Pancreas (tissue), 10 donors: ENCODE measurements around the gene PRKAR2B. TPM values are rescaled to one million over a fixed set of nuclear protein-coding genes. Genes with fewer than 3 reads are reported as not detected.
"Not testable (repeated sequence)": the region's sequence is repeated elsewhere in the genome, so short reads cannot be mapped to it uniquely, and the experiment has no call there.

Experiments
- ATAC-seq, 4 donors: fragments of 200-7000 bp; cut with Tn5 transposase; one replicate each; pipeline versions ENCODE4 v1.8.0 to v1.9.1; 2020; ENCODE audit warnings: mild to moderate bottlenecking in 4 of 4, moderate library complexity in 4 of 4
- DNase-seq, 6 donors: peaks; one replicate each; pipeline ENCODE4 v3.0.0-alpha.2; 2020
- FAIRE-seq: peaks from 2 replicates; lab custom pipeline; 2012; peaks lifted over from hg19 to GRCh38; lab: Jason Lieb, UNC
- H3K27ac ChIP-seq, 4 donors: fragments of 200-600 bp; sonication (generic); 1 replicate in 3 of 4; 2 replicates in 1 of 4; pipeline versions ENCODE4 v1.5.0 to v1.8.0; 2020
- H3K27me3 ChIP-seq, 4 donors: fragments of 200-600 bp; one replicate each; pipeline ENCODE4 v1.8.0; 2021
- H3K36me3 ChIP-seq, 3 donors: fragments of 200-600 bp; sonication (generic) in 1 of 3; one replicate each; pipeline versions ENCODE4 v1.5.0 to v1.8.0; 2020 to 2021
- H3K4me1 ChIP-seq, 3 donors: fragments of 200-600 bp; one replicate each; pipeline ENCODE4 v1.8.0; 2021
- H3K4me3 ChIP-seq, 4 donors: fragments of 200-600 bp; sonication (generic) in 2 of 4; one replicate each; pipeline versions ENCODE4 v1.5.0 to v1.8.0; 2020 to 2021
- H3K9me3 ChIP-seq, 4 donors: fragments of 200-600 bp; one replicate each; pipeline ENCODE4 v1.8.0; 2021
- WGBS, 2 donors: extraction: QIAGEN DNeasy Blood & Tissue Kit; methylation state at CpG; one replicate each; pipeline ENCODE4 v1.1.7; 2013; 5-methylcytosine and 5-hydroxymethylcytosine counted together
- intact Hi-C, 3 donors: fragments of 100-400 bp; cut with DNase I; formaldehyde crosslinking; loops; one replicate each; pipeline versions ENCODE4 v1.11.1 to v1.14.2; 2022
- polyA plus RNA-seq, 2 donors: library from polyadenylated mRNA; stranded (reverse); fragments of 200-250 nt; gene quantifications; one replicate each; pipeline ENCODE4 v1.2.3, GENCODE V29; 2013
- total RNA-seq, 6 donors: library from RNA; stranded (reverse); fragmentation: NEBNext Ultra II Directional in 4 of 6; extraction: Animal tissue kit (Norgen Biotek cat#: 25700) in 4 of 6; gene quantifications; one replicate each; pipeline versions ENCODE4 v1.2.1 to v1.2.4, GENCODE V29; 2021 to 2023
- TF ChIP-seq, protein P1 (sequence below), 4 donors: fragments of 200-600 bp; sonication (generic) in 3 of 4; IDR thresholded peaks; one replicate each; pipeline versions ENCODE4 v1.5.0 to v1.8.0; 2021; ENCODE audit warnings: antibody characterized with exemption in 4 of 4
- donor health status: healthy with polysubstance abuse.
- donor health status: DM: no; HTN: no; CAD: no; lungs with moderate emphysema.
- donor health status: DM: no; HTN: no; CAD: no.
- donor health status: control.
- donor health status: control.
- donor health status: Bipolar disorder and iron deficiency.
- donor health status: DM: yes; HTN: yes; CAD: no.
- donor health status: DM: no; HTN: no; CAD: no.
- donor health status: DM: no; HTN: no; CAD: no.
- donor health status: DM: yes; HTN: yes; CAD: no.

The PRKAR2B gene
- total and polyA plus RNA-seq, 8 donors = 5.8 to 9.9 (median 7.6) TPM

DNA sequence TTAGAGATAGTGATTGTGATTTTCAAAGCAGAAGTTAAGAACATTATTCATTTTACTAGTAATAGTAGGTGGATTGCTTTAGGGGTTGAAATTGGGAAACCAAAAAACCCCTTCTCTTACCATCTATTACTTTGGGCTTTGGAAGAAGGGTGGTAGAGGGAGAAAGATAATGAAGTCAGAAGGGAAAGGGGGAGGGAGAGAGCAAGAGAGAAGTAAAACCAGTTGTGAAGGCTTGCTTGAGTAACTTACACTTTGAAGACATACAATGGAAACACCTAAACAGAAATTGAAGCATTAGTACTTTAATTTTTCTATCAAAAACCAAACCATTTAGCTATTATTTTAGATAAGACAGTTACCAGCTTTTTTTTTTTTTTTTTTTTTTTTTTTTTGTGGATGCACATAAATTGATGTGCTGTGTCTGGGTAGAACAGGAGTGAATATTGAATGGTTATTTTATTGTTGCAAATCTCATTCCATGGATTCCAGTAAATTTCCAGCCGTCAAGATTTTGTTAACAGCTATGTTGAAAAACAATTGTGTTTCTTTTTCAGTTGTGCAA, 5.5 kb downstream of the PRKAR2B start:
- WGBS, 2 donors = 52 to 54% methylated on average over 1 of the region's 1 CpG
- ATAC-seq (no peak), DNase-seq (no peak), FAIRE-seq (no peak)
- Histone ChIP-seq H3K4me3 (no peak overlapping the region), H3K36me3 (no peaks in the 10 kb centered on the region), H3K27me3 (peaks cover 0 to 3% (median 0%) of the 10 kb centered on the region in 4 donors), H3K27ac (no peak overlapping the region), H3K9me3 (no peaks in the 10 kb centered on the region), H3K4me1 (peaks cover 0 to 7% (median 6%) of the 10 kb centered on the region in 3 donors)
- TF ChIP-seq, protein P1, sequence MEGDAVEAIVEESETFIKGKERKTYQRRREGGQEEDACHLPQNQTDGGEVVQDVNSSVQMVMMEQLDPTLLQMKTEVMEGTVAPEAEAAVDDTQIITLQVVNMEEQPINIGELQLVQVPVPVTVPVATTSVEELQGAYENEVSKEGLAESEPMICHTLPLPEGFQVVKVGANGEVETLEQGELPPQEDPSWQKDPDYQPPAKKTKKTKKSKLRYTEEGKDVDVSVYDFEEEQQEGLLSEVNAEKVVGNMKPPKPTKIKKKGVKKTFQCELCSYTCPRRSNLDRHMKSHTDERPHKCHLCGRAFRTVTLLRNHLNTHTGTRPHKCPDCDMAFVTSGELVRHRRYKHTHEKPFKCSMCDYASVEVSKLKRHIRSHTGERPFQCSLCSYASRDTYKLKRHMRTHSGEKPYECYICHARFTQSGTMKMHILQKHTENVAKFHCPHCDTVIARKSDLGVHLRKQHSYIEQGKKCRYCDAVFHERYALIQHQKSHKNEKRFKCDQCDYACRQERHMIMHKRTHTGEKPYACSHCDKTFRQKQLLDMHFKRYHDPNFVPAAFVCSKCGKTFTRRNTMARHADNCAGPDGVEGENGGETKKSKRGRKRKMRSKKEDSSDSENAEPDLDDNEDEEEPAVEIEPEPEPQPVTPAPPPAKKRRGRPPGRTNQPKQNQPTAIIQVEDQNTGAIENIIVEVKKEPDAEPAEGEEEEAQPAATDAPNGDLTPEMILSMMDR (IDR thresholded peaks at IDR 0.05) = no peak
- intact Hi-C loops = no loop called here

DNA sequence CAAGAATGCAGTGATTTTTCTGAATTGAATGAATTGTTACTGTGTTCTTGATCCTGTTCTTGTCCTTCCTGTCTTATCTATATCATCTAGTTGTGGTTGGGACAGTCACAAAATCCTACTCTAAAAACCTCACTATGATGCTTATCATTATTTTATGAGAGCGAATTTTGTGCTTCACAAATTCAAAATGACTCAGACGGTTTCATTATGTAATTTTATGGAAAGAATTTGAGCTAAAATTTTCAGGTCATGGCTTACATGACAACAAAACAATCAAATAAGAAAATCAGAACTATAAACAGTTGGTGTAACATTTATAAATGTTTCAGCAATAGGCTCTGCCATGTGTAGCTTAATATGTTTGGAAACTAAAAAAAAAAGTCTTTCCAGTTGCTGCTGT, 6.9 kb downstream of the PRKAR2B start:
- FAIRE-seq (peak; percentile 49), DNase-seq (no peak), ATAC-seq (no peak)
- Histone ChIP-seq H3K4me1 (no peaks in the 10 kb centered on the region), H3K4me3 (no peak overlapping the region), H3K27me3 (peaks cover 0 to 3% (median 0%) of the 10 kb centered on the region in 4 donors), H3K27ac (no peak overlapping the region), H3K36me3 (no peaks in the 10 kb centered on the region), H3K9me3 (no peaks in the 10 kb centered on the region)
- 71 to 76% methylated on average over 2 of the region's 2 CpGs for WGBS, 2 donors
- intact Hi-C loops = no loop called here
- TF ChIP-seq, protein P1 (IDR thresholded peaks at IDR 0.05) = no peak

DNA sequence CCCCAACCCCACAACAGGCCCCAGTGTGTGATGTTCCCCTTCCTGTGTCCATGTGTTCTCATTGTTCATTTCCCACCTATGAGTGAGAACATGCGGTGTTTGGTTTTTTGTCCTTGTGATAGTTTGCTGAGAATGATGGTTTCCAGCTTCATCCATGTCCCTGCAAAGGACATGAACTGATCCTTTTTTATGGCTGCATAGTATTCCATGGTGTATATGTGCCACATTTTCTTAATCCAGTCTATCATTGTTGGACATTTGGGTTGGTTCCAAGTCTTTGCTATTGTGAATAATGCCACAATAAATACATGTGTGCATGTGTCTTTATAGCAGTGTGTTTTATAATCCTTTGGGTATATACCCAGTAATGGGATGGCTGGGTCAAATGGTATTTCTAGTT, 10.5 kb downstream of the PRKAR2B start:
- intact Hi-C loops, H3K9me3 ChIP-seq, H3K36me3 ChIP-seq, H3K27me3 ChIP-seq, ATAC-seq, H3K4me1 ChIP-seq, DNase-seq, FAIRE-seq, H3K4me3 ChIP-seq, H3K27ac ChIP-seq: not testable (repeated sequence)
- WGBS, 2 donors = 86% methylated on average over 1 of the region's 1 CpG; no CpG with 5 or more reads in 1 of the 2 donors

DNA sequence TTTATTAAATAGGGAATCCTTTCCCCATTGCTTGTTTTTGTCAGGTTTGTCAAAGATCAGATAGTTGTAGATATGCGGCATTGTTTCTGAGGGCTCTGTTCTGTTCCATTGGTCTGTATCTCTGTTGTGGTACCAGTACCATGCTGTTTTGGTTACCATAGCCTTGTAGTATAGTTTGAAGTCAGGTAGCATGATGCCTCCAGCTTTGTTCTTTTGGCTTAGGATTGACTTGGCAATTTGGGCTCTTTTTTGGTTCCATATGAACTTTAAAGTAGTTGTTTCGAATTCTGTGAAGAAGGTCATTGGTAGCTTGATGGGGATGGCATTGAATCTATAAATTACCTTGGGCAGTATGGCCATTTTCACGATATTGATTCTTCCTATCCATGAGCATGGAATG, 11.6 kb downstream of the PRKAR2B start:
- 83 to 84% methylated on average over 2 to 3 of the region's 3 CpGs for WGBS, 2 donors
- H3K9me3 ChIP-seq, FAIRE-seq, H3K4me1 ChIP-seq, ATAC-seq, H3K27me3 ChIP-seq, H3K4me3 ChIP-seq, intact Hi-C loops, DNase-seq, H3K36me3 ChIP-seq, H3K27ac ChIP-seq: not testable (repeated sequence)

DNA sequence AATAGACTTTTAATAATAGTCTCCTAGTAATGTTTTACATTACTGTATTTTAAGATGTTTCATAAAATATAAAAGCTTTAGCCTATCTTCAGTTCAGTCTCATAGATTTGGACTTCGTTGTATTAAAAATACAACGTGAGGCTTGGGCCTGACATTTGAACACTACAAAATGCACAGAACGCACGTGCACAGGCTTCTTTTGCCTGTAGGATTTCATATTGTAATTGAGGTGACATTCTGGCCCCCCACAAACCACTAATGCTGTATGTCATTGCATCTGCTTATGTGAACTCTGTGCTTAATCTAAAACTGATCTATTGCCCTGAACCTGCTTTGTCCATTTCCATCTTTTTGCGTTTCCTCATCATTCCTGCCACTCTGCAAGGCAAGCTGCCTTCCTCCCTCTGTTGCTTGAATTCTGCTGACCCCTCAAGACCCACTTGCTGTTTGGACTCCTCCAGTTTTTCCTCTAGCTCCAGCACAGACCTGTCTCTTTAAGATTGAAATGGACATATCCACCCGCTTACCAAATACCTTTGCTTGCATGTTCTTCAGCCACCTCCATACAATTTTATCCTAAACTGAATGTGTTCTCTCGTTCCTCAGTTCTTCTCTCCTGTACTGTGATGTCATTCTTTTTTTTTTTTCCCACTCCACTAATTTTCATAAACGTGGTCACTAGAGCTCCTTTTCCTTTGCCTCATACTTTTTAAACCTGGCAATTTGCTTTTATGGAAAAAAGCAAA, 12.4 kb downstream of the PRKAR2B start:
- DNase-seq = no peak
- no peak for ATAC-seq
- Histone ChIP-seq H3K4me1 (no peaks in the 10 kb centered on the region), H3K27me3 (peaks cover 0 to 3% (median 0%) of the 10 kb centered on the region in 4 donors), H3K36me3 (no peaks in the 10 kb centered on the region), H3K27ac (no peak overlapping the region), H3K9me3 (no peaks in the 10 kb centered on the region), H3K4me3 (no peak overlapping the region)
- no peak for FAIRE-seq
- WGBS, 2 donors = 69% methylated on average over 8 of the region's 8 CpGs
- TF ChIP-seq, protein P1 (IDR thresholded peaks at IDR 0.05) = no peak
- intact Hi-C loops = no loop called here

DNA sequence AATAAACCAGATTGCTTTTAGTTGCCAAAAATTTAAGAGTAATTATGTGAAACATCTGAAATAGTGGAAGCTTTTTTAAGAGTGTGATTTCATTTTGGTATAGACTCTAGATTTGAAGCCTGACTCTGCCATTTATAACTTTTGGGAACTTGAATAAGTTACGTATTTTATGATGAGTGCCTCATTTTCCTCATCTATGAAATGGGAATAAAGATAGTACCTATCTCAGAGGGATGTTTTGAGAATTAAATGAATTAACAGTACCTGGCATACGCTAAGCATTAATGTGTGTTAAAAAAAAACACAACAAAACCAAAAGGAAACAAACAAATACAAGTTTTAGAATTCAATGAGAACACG, 12.9 kb downstream of the PRKAR2B start:
- TF ChIP-seq, protein P1 (IDR thresholded peaks at IDR 0.05) = no peak
- no peak overlapping the region for H3K27ac ChIP-seq
- no peak for DNase-seq
- no peaks in the 10 kb centered on the region for H3K4me1 ChIP-seq
- H3K27me3 ChIP-seq = peaks cover 0 to 3% (median 0%) of the 10 kb centered on the region in 4 donors
- intact Hi-C loops = no loop called here
- H3K4me3 ChIP-seq = no peak overlapping the region
- H3K36me3 ChIP-seq = no peaks in the 10 kb centered on the region
- FAIRE-seq = no peak
- ATAC-seq = no peak
- H3K9me3 ChIP-seq = no peaks in the 10 kb centered on the region
- 87% methylated on average over 3 of the region's 3 CpGs for WGBS, 2 donors
